Transverse colon (tissue), 4 donors: Measurements from ENCODE around the gene COL4A1. TPM values are rescaled to one million over a fixed set of nuclear protein-coding genes. Genes with fewer than 3 reads are reported as not detected.

Experiments
- DNase-seq: peaks from one replicate; pipeline ENCODE4 v3.0.0-alpha.2; 2019
- H3K27ac ChIP-seq, 4 donors: fragments of 200-600 bp; sonication (generic); 2 replicates each; pipeline ENCODE4 v1.5.1; 2016 to 2018; ENCODE audit warnings: inconsistent platforms in 4 of 4
- H3K27me3 ChIP-seq: fragments of 200-600 bp; sonication (generic); 2 replicates; pipeline ENCODE4 v1.5.1; 2017; ENCODE audit warnings: inconsistent platforms
- H3K36me3 ChIP-seq, 4 donors: fragments of 200-600 bp; sonication (generic); 2 replicates each; pipeline ENCODE4 v1.5.1; 2017 to 2019; ENCODE audit warnings: inconsistent platforms in 4 of 4
- H3K4me1 ChIP-seq, 4 donors: fragments of 200-600 bp; sonication (generic); 2 replicates each; pipeline ENCODE4 v1.5.1; 2017 to 2020; ENCODE audit warnings: inconsistent platforms in 4 of 4
- H3K4me3 ChIP-seq, 4 donors: fragments of 200-600 bp; sonication (generic); 1 replicate in 1 of 4; 2 replicates in 3 of 4; pipeline versions ENCODE4 v1.5.1 to v1.6.1; 2017 to 2019; ENCODE audit warnings: inconsistent platforms in 4 of 4
- H3K9me3 ChIP-seq, 2 donors: fragments of 200-600 bp; sonication (generic); 2 replicates each; pipeline ENCODE4 v1.5.1; 2017 to 2019; ENCODE audit warnings: inconsistent platforms in 2 of 2
- CTCF ChIP-seq, 5 experiments: fragments of 200-600 bp in 3 of 5; fragments of 450-650 bp in 2 of 5; sonication (generic) in 3 of 5; IDR thresholded peaks; 1 replicate in 2 of 5; 2 replicates in 3 of 5; pipeline ENCODE4 v1.5.1; 2016 to 2017; ENCODE audit warnings: antibody characterized with exemption in 5 of 5, inconsistent platforms in 3 of 5, mild to moderate bottlenecking in 2 of 5, moderate library complexity in 1 of 5
- EP300 ChIP-seq: sonication (generic); formaldehyde crosslinking; IDR thresholded peaks from one replicate; pipeline ENCODE4 v1.6.1; 2017; ENCODE audit warnings: antibody characterized with exemption, low read depth
- POLR2A ChIP-seq: fragments of 450-650 bp; IDR thresholded peaks from one replicate; pipeline ENCODE4 v1.6.1; 2016; ENCODE audit warnings: antibody characterized with exemption, mild to moderate bottlenecking, moderate library complexity
- POLR2AphosphoS5 ChIP-seq, 3 donors: sonication (generic); formaldehyde crosslinking; IDR thresholded peaks; one replicate each; pipeline ENCODE4 v1.6.1; 2016; ENCODE audit warnings: antibody characterized with exemption in 3 of 3
- whole genome bisulfite sequencing, 2 donors: methylation state at CpG; one replicate each; pipeline ENCODE4 v1.1.5; 2018; ENCODE audit warnings: low coverage in 1 of 2; 5-methylcytosine and 5-hydroxymethylcytosine counted together
- in situ Hi-C, 4 donors: fragments of 200-750 bp; cut with MboI; loops; one replicate each; pipeline versions ENCODE4 v1.15.0 to v1.15.1; 2017; ENCODE audit warnings: low sequenced_read_pairs in 3 of 4, low pct_ligation_motif_present in 1 of 4, low pct_unique_long_range_greater_than_20kb in 1 of 4
- intact Hi-C: fragments of 100-400 bp; cut with DNase I; formaldehyde crosslinking; loops from one replicate; pipeline ENCODE4 v1.15.1; 2023; ENCODE audit warnings: low total_unique reads
- total RNA-seq, 4 donors: library from RNA; depleted of rRNA; stranded (reverse); fragments of >200 nt; gene quantifications; one replicate each; pipeline ENCODE4 v1.1.0, GENCODE V29; 2016

COL4A1 gene
- total RNA-seq, 4 donors from 2014 or later, result 46.4 to 180 (median 99.2) TPM

DNA sequence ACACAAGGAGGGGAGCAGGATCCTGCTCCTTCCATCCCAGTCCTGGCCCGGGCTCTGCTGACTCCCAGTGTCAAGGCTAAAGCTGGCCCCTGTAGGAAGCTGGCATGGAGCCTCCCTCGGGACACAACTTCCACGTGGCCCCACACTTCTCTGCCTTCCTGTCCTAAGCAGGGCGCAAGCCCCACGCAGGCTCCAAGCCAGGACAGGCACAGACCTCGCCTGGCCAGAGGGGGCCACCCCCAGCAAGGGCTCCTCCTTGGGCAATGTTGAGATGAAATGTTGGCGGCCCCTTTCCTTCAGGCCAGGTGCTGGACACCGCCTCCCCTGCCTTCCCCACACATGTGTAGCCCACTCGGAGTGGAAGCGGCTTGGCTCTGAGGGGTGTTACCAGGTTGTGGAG is 66.6 kb downstream of the COL4A1 start:
- intact Hi-C loops, result no loop called here
- in situ Hi-C loops, result loop anchor here in 1 of 4 donors (25.0 kb wide), 1 partner anchor 172 kb away; no protein-coding TSS in a partner anchor
- Histone ChIP-seq H3K4me1 (peaks cover 10 to 37% (median 18%) of the 10 kb centered on the region in 4 donors), H3K27me3 (no peaks in the 10 kb centered on the region), H3K9me3 (no peaks in the 10 kb centered on the region), H3K27ac (peak overlapping the region; percentile 70 to 87 (median 84)), H3K36me3 (no peaks in the 10 kb centered on the region), H3K4me3 (no peak overlapping the region)
- no peak for DNase-seq
- TF ChIP-seq POLR2A (no peak), POLR2AphosphoS5 (IDR thresholded peaks at IDR 0.05) (no peak), EP300 (no peak), CTCF (IDR thresholded peaks at IDR 0.05) (no peak)
- 80 to 81% methylated on average over 1 to 10 of the region's 10 CpGs for WGBS, 2 donors

DNA sequence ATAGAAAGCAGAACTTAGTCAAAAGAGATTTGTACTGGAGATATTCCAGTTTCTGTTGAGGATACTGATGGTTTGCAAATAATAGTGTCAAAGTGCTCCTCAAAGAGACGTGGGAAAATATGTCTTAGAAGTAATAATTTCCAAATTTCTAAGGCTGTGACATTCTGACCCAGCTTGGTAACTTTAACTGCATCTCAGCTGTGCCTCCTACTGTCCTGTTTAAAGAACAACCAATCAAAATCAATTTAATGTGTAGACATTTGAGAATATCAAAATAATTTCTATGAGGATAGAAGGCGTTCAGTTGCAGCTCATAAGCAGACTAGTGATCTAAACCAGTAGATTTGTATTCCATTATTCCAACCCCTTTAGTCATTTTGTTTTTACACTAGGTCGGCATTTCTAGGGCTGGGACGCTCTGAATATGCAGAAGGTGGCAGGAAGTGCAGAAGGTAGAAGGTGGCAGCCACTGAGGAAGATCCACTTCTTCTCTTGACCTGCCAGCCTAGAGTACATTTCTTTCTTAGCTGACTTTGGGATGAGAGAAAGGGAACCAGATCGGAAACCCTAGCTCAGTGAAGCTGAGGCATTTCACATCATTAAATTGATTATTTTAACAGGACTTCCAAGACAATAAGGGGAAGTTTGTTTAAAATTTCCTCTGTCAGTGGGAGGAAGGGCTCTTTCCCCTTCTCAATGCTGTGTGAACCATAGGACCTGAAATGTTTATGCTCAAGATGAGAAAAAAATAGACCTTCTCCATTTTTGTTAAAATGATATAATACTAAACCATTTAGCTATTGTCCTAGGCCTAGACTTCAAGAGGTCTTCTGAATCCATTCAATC is 67.5 kb downstream of the COL4A1 start:
- TF ChIP-seq POLR2A (no peak), EP300 (no peak), POLR2AphosphoS5 (IDR thresholded peaks at IDR 0.05) (no peak), CTCF (IDR thresholded peaks at IDR 0.05) (no peak)
- in situ Hi-C loops, result loop anchor here in 2 of 4 donors (10.0 to 25.0 kb wide), 2 partner anchors 165 to 173 kb away; no protein-coding TSS in a partner anchor
- no peaks in the 10 kb centered on the region for H3K9me3 ChIP-seq
- H3K36me3 ChIP-seq, result no peaks in the 10 kb centered on the region
- DNase-seq, result no peak
- peaks cover 10 to 37% (median 12%) of the 10 kb centered on the region in 4 donors for H3K4me1 ChIP-seq
- WGBS, 2 donors, result 39 to 51% methylated on average over 5 of the region's 5 CpGs
- peak overlapping the region; percentile 70 to 87 (median 84) for H3K27ac ChIP-seq
- H3K27me3 ChIP-seq, result no peaks in the 10 kb centered on the region
- no peak overlapping the region for H3K4me3 ChIP-seq
- intact Hi-C loops, result no loop called here

- 14 to 57% methylated on average over 1 of the region's 1 CpG for WGBS, 2 donors
Observed at GRCh38 chr13:110238818-110239195, 68.2 kb downstream of the COL4A1 start.

More at GRCh38 chr13:110238818-110239195, 68.2 kb downstream of the COL4A1 start:
- in situ Hi-C loops (loop anchor here in 2 of 4 donors (10.0 to 25.0 kb wide), 2 partner anchors 166 to 173 kb away; no protein-coding TSS in a partner anchor), intact Hi-C loops (no loop called here)
- Histone ChIP-seq H3K4me1 (peaks cover 8 to 34% (median 15%) of the 10 kb centered on the region in 4 donors), H3K4me3 (no peak overlapping the region), H3K9me3 (no peaks in the 10 kb centered on the region), H3K36me3 (no peaks in the 10 kb centered on the region), H3K27ac (peak overlapping the region; percentile 70 to 87 (median 84)), H3K27me3 (no peaks in the 10 kb centered on the region)
- no peak for DNase-seq
- TF ChIP-seq POLR2AphosphoS5 (IDR thresholded peaks at IDR 0.05) (no peak), CTCF (IDR thresholded peaks at IDR 0.05) (no peak), EP300 (no peak), POLR2A (no peak)
